Measurements from ENCODE around the gene SV2C. TPM values are rescaled to one million over a fixed set of nuclear protein-coding genes. Genes with fewer than 3 reads are reported as not detected.

The SV2C gene
- total RNA-seq, 2 experiments from 2014 or later = 0.07 to 0.10 TPM

GRCh38 chr5:76256116-76256889 lies 173.1 kb downstream of the SV2C start:
- CTCF ChIA-PET = interaction anchor here (0.5 to 1.6 kb wide), 8 partner anchors 9 to 184 kb away, joined by 3 to 6 read pairs (median 4); no protein-coding TSS in a partner anchor
- Mint-ChIP-seq H3K4me1 (peaks cover 11% of the 10 kb centered on the region), H3K27me3 (peaks cover 21% of the 10 kb centered on the region), H3K4me3 (no peak overlapping the region), H3K36me3 (ENCODE audit: low read depth) (peaks cover 5% of the 10 kb centered on the region), H3K27ac (peak overlapping the region; percentile 31), H3K9me3 (no peaks in the 10 kb centered on the region)
- POLR2A ChIA-PET = interaction anchor here (0.5 kb wide), 1 partner anchor 204 kb away, joined by 3 read pairs; no protein-coding TSS in a partner anchor
- DNase-seq = peak; percentile 76

- H3K9me3 Mint-ChIP-seq = peaks cover under 1% of the 10 kb centered on the region
- H3K27ac Mint-ChIP-seq = no peak overlapping the region
- POLR2A ChIA-PET = no interaction called here
- DNase-seq = no peak
- H3K36me3 Mint-ChIP-seq (ENCODE audit: low read depth) = peaks cover 5% of the 10 kb centered on the region
- H3K4me3 Mint-ChIP-seq = no peak overlapping the region
- CTCF ChIA-PET = interaction anchor here (1.1 to 1.6 kb wide), 4 partner anchors 9 to 166 kb away, joined by 3 to 6 read pairs (median 4); no protein-coding TSS in a partner anchor
- peaks cover 16% of the 10 kb centered on the region for H3K27me3 Mint-ChIP-seq
- peaks cover 11% of the 10 kb centered on the region for H3K4me1 Mint-ChIP-seq
Observed at GRCh38 chr5:76257225-76257833, 174.1 kb downstream of the SV2C start.

GRCh38 chr5:76257897-76258296 lies 174.7 kb downstream of the SV2C start:
- POLR2A ChIA-PET = no interaction called here
- peaks cover 7% of the 10 kb centered on the region for H3K36me3 Mint-ChIP-seq (ENCODE audit: low read depth)
- CTCF ChIA-PET = interaction anchor here (0.6 kb wide), 1 partner anchor 83 kb away, joined by 3 read pairs; no protein-coding TSS in a partner anchor
- no peak for DNase-seq
- H3K9me3 Mint-ChIP-seq = peaks cover 6% of the 10 kb centered on the region
- peaks cover 15% of the 10 kb centered on the region for H3K27me3 Mint-ChIP-seq
- H3K4me3 Mint-ChIP-seq = no peak overlapping the region
- H3K27ac Mint-ChIP-seq = no peak overlapping the region
- H3K4me1 Mint-ChIP-seq = peaks cover 11% of the 10 kb centered on the region

GRCh38 chr5:76264681-76265080 lies 181.5 kb downstream of the SV2C start:
- POLR2A ChIA-PET = no interaction called here
- peaks cover 15% of the 10 kb centered on the region for H3K36me3 Mint-ChIP-seq (ENCODE audit: low read depth)
- H3K4me1 Mint-ChIP-seq = peaks cover 19% of the 10 kb centered on the region
- DNase-seq = no peak
- H3K9me3 Mint-ChIP-seq = peaks cover 11% of the 10 kb centered on the region
- no peak overlapping the region for H3K27ac Mint-ChIP-seq
- no peak overlapping the region for H3K4me3 Mint-ChIP-seq
- H3K27me3 Mint-ChIP-seq = peaks cover 6% of the 10 kb centered on the region
- CTCF ChIA-PET = interaction anchor here (0.6 kb wide), 1 partner anchor 314 kb away, joined by 4 read pairs; no protein-coding TSS in a partner anchor

DNA sequence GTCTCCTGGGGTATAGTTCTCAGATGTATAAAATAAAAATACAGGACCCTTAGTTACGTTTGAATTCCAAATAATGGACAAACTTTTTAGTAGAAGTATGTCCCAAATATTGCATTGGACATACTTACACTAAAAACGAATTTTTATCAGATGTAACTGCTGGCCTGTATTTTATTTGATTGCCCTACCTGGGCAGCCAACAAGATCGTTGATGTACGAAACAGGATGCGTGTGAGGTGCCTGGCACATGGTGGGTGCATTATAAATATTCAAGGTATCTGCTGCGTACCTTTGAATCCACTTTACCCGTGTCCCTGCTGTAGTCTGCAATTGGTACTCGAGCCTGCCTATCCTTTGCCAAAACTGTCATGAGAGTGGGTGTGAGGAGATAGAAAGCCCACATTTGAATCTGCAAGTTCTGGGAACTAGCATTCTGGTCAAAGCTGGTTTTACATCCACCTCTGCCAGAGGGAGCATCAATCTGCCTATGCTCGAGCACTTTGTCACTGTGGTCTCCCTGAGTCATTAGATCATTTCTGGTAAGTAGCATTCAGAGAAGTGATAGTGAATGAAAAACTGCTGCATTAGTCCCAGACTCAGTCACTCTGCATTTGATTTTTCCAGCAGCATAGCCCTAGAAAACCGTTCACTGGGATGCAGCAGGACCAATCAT lies 186.2 kb downstream of the SV2C start:
- peaks cover 37% of the 10 kb centered on the region for H3K4me1 Mint-ChIP-seq
- peak overlapping the region; percentile 2 for H3K4me3 Mint-ChIP-seq
- H3K27me3 Mint-ChIP-seq = no peaks in the 10 kb centered on the region
- ChIA-PET CTCF (interaction anchor here (1.3 to 1.5 kb wide), 2 partner anchors 15 to 25 kb away, joined by 3 to 6 read pairs; no protein-coding TSS in a partner anchor), POLR2A (interaction anchor here (0.6 kb wide), 1 partner anchor 274 kb away, joined by 3 read pairs; no protein-coding TSS in a partner anchor)
- peaks cover 6% of the 10 kb centered on the region for H3K36me3 Mint-ChIP-seq (ENCODE audit: low read depth)
- H3K9me3 Mint-ChIP-seq = peaks cover 6% of the 10 kb centered on the region
- H3K27ac Mint-ChIP-seq = peak overlapping the region; percentile 86
- DNase-seq = peak; percentile 38

DNA sequence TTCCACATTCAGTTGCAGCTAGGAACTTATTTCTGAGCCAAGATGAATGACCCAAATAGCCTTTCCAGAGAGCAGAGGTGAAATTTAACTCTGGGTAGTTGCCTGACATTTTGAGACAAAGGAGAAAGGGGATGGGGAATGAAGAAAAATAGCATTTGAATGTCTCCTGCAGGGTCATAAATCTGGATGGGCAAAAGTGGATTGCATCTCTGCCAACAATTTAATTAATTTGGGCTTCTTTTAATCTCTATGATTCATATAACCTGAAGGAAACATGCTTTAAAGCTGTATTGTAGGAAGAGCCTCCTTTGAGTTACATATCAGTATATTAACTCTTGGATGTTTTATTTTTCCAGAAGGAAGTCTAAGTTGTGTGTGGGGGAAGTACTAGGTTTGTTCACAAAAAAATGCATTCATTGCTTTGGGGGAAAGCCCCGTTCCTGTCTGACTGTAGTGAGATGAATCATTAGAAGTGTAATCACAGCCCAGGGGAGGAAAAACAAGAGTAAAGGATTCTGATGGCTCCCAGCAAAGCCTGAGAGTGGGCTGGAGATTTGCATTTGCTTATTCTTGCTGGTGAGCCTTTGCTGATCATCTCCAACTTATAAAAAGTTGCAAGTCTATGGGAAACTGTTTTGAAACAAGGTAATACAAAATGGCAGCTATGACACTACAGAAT lies 186.9 kb downstream of the SV2C start:
- DNase-seq = no peak
- ChIA-PET CTCF (interaction anchor here (0.7 to 1.5 kb wide), 4 partner anchors 9 to 143 kb away, joined by 3 to 6 read pairs (median 4); no protein-coding TSS in a partner anchor), POLR2A (interaction anchor here (0.9 kb wide), 1 partner anchor 274 kb away, joined by 4 read pairs; no protein-coding TSS in a partner anchor)
- peaks cover 6% of the 10 kb centered on the region for H3K9me3 Mint-ChIP-seq
- peak overlapping the region; percentile 86 for H3K27ac Mint-ChIP-seq
- no peaks in the 10 kb centered on the region for H3K27me3 Mint-ChIP-seq
- peaks cover 6% of the 10 kb centered on the region for H3K36me3 Mint-ChIP-seq (ENCODE audit: low read depth)
- peaks cover 37% of the 10 kb centered on the region for H3K4me1 Mint-ChIP-seq
- H3K4me3 Mint-ChIP-seq = peak overlapping the region; percentile 2

- peaks cover 4% of the 10 kb centered on the region for H3K36me3 Mint-ChIP-seq (ENCODE audit: low read depth)
- no peak overlapping the region for H3K4me3 Mint-ChIP-seq
- DNase-seq = no peak
- ChIA-PET CTCF (interaction anchor here (1.3 kb wide), 1 partner anchor 131 kb away, joined by 7 read pairs; the partner anchor contains the start of gene IQGAP2), POLR2A (no interaction called here)
- peaks cover 8% of the 10 kb centered on the region for H3K9me3 Mint-ChIP-seq
- H3K27me3 Mint-ChIP-seq = no peaks in the 10 kb centered on the region
- H3K27ac Mint-ChIP-seq = no peak overlapping the region
- peaks cover 34% of the 10 kb centered on the region for H3K4me1 Mint-ChIP-seq
Observed at GRCh38 chr5:76271836-76272235, 188.7 kb downstream of the SV2C start.

DNA sequence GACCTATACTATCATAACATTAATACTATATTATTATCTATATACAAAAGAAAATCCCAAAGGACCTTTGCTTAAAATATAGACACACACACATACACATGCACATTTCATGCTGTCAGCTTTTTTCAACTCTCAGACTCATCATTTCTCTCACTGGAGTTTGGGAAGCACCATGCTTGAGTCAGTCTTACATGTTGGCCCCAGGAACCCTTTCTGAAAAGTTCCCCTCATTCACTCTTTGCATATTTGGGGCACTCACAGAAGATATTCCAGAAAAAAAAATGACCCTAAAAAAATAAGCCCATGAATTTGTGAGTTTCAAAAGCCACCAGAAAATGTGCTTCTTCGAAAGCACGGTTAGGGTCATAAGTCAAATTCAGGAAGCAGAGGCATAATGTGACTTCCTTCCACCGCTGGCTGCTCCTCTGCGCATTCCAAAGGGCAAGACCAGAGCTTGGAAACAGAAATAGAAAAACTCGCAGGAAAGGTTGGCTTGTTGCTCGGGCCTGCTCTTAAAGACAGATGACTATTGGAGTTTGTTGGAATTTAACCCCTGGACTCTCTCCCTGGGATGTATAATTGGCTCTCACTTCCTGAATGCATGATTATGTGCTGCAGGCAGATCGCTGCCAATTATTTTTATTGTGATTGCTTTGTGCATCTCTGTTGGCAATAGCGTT lies 190.2 kb downstream of the SV2C start:
- CTCF ChIA-PET = interaction anchor here (0.6 to 1.3 kb wide), 2 partner anchors 130 to 471 kb away, joined by 3 to 7 read pairs; partner anchors contain the start of gene IQGAP2
- Mint-ChIP-seq H3K27ac (no peak overlapping the region), H3K9me3 (peaks cover 9% of the 10 kb centered on the region), H3K36me3 (ENCODE audit: low read depth) (peaks cover 4% of the 10 kb centered on the region), H3K4me3 (no peak overlapping the region), H3K4me1 (peaks cover 27% of the 10 kb centered on the region), H3K27me3 (no peaks in the 10 kb centered on the region)
- POLR2A ChIA-PET = no interaction called here
- no peak for DNase-seq

DNA sequence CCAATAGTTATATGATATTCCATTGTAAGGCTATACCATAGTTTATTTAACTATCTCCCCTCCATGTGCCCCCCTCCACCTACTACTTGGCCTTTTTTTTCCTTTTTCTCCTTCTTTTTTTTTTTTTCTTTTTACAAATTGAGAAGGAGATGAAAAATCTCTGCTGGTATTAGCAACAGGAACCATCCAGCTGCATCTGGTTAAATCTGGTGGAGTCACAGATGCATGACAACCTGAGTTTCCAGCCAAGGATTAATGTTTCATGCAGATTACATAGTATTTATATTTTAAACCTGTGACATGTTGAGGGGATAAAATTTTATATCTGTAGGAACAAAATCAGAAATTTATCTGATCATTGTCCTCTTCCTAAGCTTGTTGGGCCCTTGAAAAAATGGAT lies 191.4 kb downstream of the SV2C start:
- POLR2A ChIA-PET = no interaction called here
- DNase-seq = no peak
- Mint-ChIP-seq H3K4me3 (no peak overlapping the region), H3K27me3 (no peaks in the 10 kb centered on the region), H3K4me1 (peaks cover 20% of the 10 kb centered on the region), H3K27ac (no peak overlapping the region), H3K9me3 (peaks cover 9% of the 10 kb centered on the region), H3K36me3 (ENCODE audit: low read depth) (peaks cover 4% of the 10 kb centered on the region)
- CTCF ChIA-PET = interaction anchor here (0.6 to 0.7 kb wide), 2 partner anchors 20 to 699 kb away, joined by 3 read pairs; no protein-coding TSS in a partner anchor

- Mint-ChIP-seq H3K27me3 (peaks cover 2% of the 10 kb centered on the region), H3K4me1 (no peaks in the 10 kb centered on the region), H3K36me3 (ENCODE audit: low read depth) (peaks cover 4% of the 10 kb centered on the region), H3K4me3 (no peak overlapping the region), H3K9me3 (peaks cover 9% of the 10 kb centered on the region), H3K27ac (no peak overlapping the region)
- ChIA-PET POLR2A (no interaction called here), CTCF (no interaction called here)
- DNase-seq = no peak
Observed at GRCh38 chr5:76277736-76278135, 194.6 kb downstream of the SV2C start.

GRCh38 chr5:76278261-76278789 lies 195.1 kb downstream of the SV2C start:
- Mint-ChIP-seq H3K9me3 (peaks cover 9% of the 10 kb centered on the region), H3K4me3 (no peak overlapping the region), H3K36me3 (ENCODE audit: low read depth) (peaks cover 2% of the 10 kb centered on the region), H3K27ac (no peak overlapping the region), H3K4me1 (peaks cover 1% of the 10 kb centered on the region), H3K27me3 (peaks cover 2% of the 10 kb centered on the region)
- ChIA-PET CTCF (interaction anchor here (1.0 to 1.9 kb wide), 4 partner anchors 8 to 121 kb away, joined by 3 to 4 read pairs (median 4); no protein-coding TSS in a partner anchor), POLR2A (no interaction called here)
- no peak for DNase-seq
